ENCODE results near the gene MYBPH.

Gene MYBPH

DNA sequence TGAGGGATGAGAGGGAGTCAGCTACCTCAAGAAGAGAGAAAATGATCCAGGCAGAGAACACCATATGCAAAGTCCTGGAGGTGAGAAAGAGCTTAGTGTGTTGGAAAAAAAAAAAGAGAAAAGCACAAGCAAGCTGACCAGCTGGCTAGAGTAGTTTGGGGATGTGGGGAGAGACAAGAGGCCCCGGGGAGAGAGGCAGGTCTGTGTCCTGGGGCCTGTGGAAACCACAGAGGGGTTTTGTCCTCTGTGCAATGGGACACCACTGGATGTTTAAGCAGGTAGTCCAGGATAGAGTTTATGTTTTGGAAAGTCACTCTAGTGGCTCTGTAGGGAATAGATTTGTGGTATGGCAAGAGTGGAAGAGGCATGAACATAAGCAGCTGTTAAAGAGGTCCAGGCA, 25.3 kb upstream of the MYBPH start:
- DNase-seq (ENCODE audit: low read depth), result no peak

DNA sequence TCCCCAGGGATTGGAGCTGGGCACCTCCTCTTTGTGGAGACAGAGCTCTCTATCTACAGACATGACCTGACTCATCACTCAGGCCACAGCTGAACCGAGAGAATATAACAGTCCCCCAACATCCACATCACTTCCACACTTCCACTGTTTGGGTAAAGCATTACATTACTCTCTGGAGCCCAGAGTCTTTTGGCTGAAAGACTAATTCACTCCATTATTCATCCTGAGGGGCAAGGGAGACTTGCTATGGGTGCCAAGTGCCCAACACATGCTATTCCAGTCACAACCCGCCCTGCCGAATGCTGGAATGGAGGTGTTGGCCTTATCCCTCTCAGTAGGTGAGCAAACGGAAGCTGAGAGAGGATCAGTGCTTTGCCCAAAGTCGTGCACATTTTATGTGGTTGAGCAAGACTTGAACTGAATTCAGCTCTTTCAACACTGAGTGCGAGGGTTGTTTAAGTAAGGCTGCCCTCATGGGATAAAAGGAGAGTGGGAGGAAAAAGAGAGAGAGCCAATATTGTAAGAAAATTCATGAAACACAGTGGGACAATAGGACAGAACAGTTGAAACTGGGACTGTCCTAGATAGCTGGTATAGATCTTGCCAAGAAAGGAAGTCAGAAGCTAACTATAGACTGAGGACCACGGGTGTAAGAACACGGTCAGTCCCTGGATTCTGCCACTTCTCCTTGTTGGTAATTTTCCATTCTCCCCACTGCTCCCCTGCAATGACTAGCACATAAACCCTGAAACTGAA, 24.4 kb upstream of the MYBPH start:
- no peak for DNase-seq (ENCODE audit: low read depth)

DNA sequence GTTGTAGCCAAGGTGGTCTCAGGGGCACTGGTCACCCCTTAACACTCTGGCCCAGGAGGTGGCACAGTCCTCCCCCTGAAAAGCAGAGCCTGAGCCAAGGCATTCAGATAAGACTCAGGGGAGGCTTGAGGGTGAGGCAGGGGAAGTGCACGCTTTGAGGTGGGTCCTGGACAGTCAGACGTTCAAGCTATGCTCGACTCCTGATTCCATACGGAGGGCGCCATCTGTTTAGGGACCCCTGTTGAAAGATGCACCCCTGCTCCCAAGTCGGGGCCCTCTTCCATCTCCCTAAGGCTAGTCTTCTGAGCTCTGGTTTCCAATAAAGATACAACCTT, 23.8 kb upstream of the MYBPH start:
- no peak for DNase-seq (ENCODE audit: low read depth)

DNA sequence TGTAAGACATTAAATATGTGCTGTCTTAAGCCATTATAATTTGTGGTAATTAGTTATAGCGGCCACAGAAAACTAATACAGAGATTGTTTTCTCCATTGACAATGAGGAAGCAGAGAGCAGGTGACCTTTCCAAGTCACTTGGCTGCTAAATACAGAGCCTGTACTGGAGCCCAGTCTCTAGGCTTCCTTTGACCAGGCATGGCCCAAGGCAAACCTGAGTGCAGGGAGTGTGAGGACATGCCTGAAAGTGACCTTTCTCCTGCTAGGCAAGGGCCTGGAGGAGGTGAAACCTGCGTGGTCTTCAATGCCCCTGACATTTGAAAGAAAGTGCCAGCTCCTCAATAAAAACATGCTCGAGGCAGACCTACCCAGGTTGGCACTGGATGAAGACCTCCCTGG, 23.4 kb upstream of the MYBPH start:
- DNase-seq (ENCODE audit: low read depth), result no peak

DNA sequence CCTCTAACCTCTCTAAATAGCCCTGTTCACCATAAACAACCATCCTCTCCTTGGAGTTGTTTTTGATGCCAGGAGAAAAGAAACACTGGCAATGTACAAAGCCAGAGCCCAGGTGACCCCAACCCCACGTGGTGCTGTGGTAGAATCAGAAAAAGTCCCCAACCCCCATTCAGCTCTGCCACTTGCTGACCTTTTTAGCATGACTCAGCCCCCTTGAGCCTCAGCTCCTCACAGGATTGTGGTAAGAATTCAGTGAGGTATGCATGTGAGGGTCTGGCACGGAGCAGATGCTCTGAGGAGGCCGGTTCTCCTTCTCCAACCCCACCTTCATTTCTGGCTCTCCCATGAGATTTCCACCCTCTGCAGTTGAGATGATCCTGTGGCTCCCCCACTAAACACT, 22.0 kb upstream of the MYBPH start:
- DNase-seq (ENCODE audit: low read depth), result peak; percentile 67

DNA sequence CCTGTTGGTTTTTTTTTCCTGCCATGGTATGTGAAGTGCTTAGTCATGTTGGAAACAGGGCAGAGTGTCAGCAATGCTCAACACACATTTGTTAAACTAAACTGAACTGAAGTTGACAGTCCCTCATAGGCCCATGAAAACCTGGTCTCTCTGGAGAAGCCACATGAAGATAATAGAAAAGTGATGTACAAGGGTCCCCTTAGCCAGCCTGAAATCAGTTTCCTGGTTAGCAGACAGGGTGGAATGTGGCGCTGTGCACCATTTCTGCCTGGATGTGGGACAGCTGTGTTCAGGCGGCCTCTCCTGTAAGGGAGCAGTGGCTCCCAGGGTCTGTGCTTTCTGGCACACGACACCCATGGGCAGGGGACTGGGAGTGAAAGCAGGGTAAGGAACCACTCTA, 20.7 kb upstream of the MYBPH start:
- no peak for DNase-seq (ENCODE audit: low read depth)

DNA sequence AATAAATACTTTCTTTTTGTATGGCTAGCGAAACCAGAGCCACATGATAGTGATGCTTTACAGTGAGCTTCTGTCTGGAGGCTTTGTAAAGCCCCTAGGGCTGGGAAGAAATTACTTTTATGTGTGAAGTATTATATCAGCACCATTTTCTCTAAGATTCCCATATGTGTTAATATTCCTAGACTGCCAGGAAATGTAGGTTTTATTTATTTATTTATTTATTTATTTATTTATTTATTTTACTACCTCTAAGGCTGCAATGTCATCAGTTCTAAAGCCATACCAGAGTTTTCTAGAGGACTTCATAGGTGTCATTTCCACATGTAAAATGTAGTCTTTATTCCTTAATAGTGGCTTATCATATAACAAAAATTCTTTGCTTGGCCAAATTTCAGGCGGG, 15.3 kb upstream of the MYBPH start:
- no peak for DNase-seq (ENCODE audit: low read depth)

DNA sequence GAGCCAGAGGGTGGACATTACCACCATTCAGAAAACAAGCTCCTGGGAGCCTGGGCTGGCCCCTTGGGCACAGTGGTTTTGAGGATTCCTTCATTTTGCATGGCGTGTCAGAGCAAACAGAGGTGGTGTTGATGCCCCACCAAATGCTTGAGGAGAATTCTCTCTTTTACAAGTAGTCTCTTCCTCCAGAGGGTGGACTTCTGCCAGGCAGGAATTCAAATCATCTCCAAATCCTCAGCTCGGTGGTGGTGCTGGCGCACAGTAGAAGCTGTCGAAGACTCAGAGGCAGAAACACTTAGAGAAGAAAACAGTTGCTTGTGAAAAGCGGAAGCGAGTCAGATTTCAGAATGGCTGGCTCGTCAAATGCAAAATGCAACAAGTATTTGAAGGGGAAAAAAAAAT, 14.3 kb upstream of the MYBPH start:
- no peak for DNase-seq (ENCODE audit: low read depth)

DNA sequence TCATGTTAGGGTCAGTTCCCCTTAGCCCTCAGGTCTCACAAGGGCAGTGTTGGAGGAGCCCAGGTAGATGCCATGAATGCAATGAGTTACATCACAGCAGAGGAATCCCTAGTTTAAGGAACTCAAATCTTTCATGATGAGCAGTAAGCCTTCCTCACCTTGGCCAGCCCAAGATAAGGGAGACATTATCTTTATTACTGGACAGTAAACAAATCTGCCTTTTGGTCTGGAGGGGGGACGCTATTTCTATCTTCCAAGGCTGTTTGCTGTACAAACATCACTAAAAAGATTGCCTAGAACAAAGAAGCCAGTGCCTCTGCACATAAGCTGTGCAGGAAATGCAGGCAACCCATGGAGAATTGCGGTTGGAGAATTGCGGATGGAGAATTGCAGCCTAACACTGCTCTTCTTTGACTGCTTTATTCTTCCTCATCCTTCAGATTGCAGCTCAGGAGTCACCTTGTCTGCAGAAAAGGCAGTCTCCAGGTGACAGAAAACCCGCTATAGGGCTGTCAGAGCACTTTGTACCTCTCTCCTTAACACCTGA, 13.1 kb upstream of the MYBPH start:
- no peak for DNase-seq (ENCODE audit: low read depth)

DNA sequence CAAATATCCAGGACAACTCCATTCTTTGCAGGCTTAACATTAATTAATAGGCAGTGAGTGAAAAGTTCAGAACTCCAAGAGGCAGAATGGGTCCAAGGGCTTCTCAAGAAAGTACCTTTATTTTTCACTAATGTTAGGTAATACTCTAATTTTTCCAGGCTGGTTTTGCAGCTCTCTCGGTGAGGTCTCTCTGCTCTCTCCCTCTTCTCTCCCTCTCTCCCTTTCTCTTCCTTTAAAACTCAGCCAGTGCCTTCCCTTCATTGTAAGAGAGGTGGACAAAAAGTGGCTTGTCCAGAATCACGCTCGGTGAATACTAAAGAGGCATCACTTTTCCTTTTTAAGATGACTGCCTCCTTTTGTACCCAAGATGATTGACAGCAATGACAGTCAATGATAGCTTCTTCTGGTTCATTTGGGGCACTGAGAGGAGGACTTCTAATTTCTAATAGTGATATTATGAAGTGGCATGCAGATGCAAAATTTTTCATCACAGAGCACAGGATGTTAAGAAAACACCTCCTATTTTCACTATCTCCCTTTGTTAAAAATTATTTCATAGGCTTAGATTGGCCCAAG, 12.2 kb upstream of the MYBPH start:
- DNase-seq (ENCODE audit: low read depth), result no peak

DNA sequence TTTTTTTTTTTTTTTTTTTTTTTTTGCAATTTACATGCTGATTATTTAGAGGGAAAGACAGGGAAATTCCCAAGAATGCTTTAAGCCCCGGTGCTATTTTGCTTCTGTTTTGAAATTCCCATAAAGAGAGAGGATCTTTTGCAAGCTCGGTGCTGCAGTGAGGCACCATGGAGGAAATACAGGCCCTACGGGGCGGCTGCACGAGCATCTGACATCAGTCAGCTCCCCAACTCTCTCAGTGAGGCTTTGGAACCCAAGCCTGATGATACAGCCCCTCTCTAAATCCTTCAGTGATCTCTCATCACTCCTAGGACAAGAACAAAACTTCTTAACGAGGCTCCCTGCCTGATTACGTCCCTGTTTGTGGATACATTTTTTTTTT, 11.7 kb upstream of the MYBPH start:
- no peak for DNase-seq (ENCODE audit: low read depth)

DNA sequence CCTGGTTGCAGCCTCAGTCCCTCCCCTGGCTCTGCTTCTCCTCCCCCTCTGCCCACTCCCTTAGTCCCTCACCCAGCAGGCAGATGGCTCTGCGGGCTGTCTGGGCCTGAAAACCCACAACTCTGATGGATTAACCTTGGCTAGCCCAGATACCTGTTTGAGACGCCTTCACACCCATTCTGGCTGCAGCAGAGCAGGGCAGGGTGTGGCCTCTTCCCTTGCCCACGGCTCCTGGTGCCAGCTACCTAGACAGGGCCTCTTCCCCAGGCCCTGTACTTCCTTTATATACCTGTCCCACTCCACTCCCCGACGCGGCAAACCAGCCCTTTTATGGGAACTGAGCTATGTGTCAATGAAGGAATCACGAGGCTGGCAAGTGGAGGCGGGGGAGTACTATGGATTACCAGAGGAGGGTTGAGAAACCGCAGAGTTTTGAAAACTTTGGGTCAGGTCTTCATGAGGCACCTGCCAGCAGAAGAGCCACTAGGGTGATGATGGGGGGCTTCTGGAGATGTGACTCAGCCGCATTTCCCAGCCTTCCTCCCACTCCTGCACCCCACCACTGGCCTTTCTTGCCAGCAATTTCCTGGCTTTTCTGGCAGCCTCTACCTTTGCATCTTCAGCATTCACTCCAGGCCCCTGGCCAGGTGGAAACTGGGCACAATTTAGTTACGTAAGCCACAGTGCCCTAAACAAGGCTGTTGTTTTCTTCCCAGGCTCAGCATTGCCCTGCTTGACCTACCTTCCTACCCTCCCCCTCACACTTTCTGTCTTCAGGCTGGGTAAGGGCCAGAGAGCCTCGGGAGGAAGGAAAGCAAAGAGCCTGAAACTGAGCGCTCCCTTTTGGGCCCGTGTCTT, 11.0 kb upstream of the MYBPH start, which contains the start of gene CHI3L1:
CHI3L1 (minus strand) TSS at position 259 of the 858 bp plus-strand sequence; CDS start at position 178, 81 bp downstream.
- DNase-seq (ENCODE audit: low read depth), result no peak

DNA sequence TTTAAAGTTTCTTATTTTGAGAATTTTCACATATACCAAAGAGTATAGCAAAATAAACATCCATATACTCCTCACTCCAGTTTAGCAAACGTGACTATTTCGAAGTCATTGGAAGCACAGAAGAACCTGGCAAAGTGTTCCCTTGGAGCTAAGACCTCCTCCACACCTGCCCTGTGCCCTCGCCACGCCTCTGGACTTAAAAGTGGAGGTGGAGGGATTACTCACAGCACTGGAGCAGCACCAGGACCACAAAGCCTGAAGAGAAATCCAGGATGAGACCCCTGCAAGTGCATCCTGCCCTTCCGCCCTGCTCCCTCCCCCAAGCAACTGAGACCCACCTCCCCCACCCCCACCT, 10.4 kb upstream of the MYBPH start:
- no peak for DNase-seq (ENCODE audit: low read depth)

DNA sequence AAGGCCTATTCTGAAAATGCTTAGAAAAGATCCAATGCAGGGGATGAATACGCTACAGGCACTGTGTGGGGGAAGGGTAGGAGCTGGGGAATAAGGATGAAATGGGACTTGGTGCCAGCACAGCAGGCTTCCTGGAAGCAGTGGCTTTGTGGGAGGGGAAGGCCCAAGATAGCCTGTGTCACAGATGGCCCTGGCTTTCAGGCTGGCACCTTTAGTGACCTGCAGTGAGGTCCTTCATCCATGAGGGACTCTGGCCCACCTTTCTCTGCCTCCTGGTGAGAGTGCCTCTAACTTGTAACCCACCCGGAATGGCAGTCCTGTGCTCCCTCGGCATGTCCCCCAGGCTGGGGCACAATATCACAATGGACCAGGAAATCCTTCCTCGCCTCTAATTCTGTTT, 10.0 kb upstream of the MYBPH start:
- DNase-seq (ENCODE audit: low read depth), result no peak

DNA sequence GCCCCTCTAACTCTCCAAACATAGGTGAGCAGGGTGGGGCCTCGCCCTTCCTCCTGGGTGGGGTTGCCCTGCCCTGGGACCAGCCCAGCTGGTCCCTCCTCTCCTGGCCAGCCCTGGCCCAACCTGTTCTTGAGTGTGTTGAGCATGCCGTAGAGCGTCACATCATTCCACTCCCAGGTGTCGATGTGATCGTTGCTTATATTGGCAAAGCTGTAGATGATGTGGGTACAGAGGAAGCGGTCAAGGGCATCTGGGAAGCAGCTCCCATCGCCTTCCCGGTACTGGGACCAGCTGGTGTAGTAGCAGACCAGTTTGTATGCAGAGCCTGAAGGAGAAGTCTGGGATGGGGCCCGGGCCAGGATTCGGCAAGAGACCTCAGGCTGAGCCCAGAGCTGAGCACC, 9.4 kb upstream of the MYBPH start:
- no peak for DNase-seq (ENCODE audit: low read depth)

DNA sequence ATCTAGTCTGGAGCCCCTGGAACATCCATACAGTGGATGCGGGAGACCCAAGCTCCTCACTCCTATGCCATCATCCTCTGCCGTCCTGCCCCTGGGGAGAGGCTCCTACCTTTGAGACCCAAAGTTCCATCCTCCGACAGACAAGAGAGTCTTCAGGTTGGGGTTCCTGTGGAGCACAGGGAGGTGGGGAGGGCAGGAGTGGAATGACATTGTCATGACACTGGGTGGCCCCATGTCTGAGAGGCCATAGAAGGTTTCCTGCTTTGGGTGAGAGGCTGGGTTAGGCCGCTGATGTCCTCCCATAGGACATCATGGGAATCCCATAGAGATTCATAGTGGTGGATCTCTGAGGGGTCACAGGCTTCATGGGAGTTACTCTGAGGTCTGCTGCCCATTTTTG, 8.8 kb upstream of the MYBPH start:
- DNase-seq (ENCODE audit: low read depth), result no peak

DNA sequence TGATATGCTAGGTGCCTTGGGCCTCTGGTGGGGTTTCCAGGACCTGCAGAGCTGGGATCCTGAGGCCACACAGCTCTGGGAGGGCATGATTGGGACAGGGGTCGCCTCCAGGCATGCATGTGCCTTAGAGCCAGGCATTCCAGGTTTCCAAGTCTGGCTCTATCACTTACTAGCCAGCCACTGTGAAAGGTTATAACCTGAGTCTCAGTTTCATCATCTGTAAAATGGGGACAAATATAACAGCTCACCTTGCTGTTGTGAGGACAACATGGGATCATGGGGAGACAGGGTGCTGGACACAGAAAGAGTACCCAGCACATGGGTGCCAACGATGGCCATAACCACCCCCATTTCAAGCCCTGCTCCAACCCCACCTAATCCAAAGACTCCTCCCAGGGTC, 8.2 kb upstream of the MYBPH start:
- DNase-seq (ENCODE audit: low read depth), result no peak

DNA sequence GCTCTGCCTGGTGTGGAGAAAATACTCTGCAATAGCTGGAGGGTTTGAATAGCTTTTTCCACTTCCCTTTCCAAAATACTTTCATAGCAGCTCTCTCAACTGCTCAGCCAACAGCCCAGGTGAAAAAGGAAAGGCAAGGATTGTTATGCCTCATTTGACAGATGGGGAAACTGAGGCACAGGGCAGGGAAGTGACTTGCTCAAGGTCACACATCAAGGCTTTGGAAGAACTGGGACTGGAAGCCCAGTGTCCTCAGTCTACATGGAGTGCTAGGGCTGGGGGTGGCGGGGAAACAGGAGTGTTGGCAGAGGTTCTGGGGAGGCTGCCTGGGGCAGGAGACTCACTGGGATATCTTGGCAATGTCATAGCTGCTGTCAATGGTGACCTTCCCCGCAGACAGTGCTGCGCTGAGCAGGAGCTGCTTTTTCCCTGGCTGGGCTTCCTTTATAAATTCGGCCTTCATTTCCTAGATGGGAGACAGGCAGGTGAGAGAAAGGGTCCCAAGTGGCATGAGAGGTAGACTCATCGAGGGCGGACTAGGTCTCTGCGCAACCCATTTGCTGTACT, 6.8 kb upstream of the MYBPH start:
- no peak for DNase-seq (ENCODE audit: low read depth)

DNA sequence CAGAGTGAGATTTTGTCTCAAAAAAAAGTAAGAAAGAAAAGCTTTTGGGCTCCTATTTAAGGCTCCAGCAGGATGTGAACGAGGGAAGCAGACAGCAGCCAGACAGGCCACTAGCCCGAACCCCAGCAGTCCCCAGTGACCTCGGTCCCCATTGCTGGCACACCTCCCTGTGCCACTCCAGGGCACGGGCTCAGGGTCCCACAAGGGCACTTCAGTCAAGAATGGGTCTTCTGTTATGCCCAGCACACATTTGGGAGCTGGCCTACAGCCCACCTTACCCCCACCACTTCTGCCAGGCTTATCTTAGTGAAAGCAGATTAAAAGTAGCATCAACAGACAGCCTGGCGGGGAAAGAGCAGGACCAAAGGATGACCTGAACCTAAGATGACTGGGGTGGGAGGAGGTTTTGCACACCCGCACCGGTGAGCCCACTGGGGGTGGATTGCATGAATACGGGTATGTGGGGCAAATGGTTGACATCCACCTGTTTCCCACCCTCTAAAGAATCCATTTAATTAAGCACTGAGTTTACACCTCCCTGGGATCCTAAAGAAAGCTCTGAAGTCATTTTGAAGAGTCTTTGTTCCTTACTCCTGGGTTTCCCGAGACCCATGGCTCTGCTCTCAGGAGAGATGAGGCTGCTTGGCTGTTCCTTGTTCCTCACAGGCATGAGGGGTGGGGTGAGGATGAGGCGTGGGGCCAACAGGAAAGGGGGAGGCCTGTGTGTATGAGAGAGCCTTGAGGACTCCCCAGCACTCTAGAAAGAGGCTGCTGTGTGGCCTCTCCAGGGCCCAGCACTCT, 6.2 kb upstream of the MYBPH start:
- DNase-seq (ENCODE audit: low read depth), result no peak

DNA sequence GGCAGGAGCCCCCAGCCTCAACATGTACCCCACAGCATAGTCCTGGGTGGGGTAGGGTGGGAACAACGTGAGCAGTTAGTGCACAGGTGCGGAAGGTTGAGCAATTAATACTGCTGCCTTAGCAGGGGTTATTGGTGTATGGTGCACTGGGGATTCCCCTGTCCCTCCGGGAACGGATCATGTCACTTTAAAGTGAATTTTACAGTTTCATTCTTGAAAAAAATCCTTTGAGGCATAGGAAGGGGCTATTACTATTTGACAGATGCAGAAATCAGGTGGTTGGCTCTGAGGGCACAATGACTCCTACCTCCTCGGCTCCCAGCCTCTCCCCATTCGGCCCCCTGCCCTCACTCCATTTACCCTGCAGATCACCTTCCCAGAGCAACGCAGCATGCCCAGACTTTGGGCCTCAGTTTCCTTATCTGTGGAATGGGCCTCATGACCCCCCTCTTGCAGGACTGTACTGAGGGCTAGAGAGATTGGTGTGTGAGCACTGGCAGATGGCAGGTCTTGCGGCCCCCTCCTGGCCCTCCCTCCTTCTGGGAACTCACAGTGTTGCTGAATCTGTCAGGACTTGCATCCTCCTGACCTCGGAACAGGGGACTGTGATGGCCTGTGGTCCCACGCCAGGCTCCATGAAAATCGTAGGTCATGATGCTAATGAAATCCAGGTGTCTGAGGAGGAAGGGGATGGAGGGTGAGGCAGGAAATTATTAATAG, 5.1 kb upstream of the MYBPH start:
- DNase-seq (ENCODE audit: low read depth), result no peak

DNA sequence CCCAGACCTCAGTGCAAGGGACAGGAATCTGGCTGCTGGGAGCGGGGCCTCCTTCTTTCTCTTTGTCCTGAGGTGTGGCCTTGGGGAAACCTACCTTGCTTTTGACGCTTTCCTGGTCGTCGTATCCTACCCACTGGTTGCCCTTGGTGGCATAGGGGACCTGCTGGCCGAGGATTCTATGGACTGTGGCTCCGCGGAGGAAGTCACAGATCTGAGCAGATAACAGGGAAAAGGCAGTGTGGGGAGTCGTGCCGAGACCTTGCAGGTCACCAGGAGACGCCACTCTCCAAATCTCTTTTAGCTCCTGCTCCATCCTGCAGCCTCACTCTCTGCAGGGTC, 4.0 kb upstream of the MYBPH start:
- DNase-seq (ENCODE audit: low read depth), result no peak
